HG03095 (cell line): ENCODE measurements around the gene DGCR6L.
"Not testable (repeated sequence)": the region's sequence is repeated elsewhere in the genome, so short reads cannot be mapped to it uniquely, and the experiment has no call there.

Source experiments
- ATAC-seq: cut with Tn5 transposase; IDR thresholded peaks from one replicate; pipeline ENCODE4 v1.9.1; 2021; ENCODE audit warnings: moderate library complexity; ENCODE audit not compliant: unreplicated experiment

DGCR6L gene

DNA sequence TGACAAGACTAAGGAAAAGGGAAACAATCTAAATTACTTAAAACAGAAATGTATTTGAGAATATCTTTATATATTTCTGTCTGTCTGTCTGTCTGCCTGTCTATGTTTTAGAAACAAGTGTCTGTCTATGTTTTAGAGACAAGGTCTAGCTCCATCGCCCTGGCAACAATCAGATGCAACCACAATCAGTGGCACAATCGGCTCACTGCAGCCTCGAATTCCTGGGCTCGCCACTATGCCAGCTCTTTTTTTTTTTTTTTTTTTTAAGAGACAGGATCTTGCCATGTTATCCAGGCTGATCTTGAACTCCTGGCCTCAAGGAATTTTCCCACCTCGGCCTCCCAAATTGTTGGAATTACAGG, 8.7 kb upstream of the DGCR6L start:
- not testable (repeated sequence) for ATAC-seq

DNA sequence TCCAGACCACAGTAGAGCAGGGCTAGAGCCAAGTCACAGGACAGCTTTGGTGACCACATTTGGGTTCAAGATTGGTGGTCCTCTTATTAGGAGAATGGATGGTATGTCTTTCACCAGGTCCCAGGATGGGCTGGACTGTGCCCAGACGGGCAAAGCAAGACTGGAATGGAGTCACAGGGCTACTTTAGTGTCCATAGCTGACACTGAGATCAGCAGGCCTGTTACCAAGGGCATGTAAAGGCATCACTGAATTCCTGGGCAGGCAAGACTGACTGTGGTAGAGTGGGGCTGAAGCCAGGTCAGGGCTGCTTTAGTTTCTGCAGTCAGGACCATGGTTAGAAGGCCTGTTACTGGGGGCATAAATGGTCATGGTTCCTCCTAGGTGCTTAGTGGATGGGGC, 6.1 kb upstream of the DGCR6L start:
- ATAC-seq = not testable (repeated sequence)

DNA sequence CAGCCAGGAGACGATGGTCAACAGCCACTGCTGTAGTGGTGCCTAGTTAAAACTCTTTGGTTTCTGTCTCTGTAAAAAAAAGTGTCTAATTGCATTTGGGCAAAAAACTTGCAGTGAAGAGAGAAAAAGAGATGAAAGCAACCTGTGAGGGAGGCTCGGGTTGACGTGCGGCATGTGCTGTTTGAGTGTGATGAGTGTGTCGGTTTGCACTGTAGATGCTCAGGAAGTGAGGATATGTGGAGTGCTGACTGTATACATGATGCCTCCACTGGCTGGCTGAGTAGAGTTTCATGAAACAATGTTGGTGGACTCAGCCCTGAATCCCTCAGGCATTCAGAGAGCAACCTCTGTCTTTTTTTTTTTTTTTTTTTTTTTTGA, 4.3 kb upstream of the DGCR6L start:
- no peak for ATAC-seq

GRCh38 chr22:20321552-20322211, 1.8 kb upstream of the DGCR6L start:
- not testable (repeated sequence) for ATAC-seq

DNA sequence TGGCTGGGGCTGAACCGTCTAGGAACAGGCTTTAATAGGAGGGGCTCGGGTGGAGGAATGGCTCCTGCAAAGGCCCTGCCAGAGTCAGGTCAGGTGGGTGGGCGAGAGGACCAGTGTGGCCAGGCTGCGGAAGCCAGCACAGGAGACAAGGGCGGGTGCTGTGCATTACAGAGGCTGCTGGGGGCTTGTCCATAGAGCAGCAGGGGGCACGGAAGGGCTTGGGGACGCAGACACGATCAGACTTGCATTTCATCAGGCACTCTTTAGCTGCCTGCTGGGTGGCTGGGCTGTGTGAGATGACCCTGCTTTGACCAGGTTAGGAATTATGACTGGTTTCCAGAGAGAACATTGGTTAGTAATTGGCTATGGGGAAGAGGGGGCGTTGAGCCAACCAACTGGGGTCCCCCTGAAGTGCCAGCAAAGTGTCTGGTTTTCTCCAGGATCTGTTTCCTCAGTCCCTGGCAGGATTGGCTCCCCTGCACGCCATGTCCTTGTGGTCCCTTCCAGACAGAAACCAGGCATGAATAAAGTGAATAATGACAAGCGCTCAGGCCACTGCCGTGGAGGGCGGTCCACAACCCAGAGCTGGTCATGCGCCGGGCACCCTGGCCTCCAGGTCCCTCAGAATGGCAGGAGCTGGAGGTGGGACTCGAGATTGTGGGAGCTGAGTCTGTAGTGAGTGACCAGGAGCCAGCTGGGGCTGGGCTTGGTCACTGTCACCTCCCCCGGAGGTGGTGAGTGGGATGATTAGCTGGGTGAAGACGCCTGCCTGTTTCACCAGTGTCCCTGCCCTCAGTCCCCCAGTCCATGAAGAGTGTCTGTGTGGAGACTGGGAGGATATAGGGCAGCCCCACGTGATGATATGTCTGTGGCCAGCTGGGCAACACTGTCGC, 1.0 kb upstream of the DGCR6L start:
- not testable (repeated sequence) for ATAC-seq

GRCh38 chr22:20319041-20319744, 667 bp downstream of the DGCR6L start:
- peak; percentile 5 for ATAC-seq

DNA sequence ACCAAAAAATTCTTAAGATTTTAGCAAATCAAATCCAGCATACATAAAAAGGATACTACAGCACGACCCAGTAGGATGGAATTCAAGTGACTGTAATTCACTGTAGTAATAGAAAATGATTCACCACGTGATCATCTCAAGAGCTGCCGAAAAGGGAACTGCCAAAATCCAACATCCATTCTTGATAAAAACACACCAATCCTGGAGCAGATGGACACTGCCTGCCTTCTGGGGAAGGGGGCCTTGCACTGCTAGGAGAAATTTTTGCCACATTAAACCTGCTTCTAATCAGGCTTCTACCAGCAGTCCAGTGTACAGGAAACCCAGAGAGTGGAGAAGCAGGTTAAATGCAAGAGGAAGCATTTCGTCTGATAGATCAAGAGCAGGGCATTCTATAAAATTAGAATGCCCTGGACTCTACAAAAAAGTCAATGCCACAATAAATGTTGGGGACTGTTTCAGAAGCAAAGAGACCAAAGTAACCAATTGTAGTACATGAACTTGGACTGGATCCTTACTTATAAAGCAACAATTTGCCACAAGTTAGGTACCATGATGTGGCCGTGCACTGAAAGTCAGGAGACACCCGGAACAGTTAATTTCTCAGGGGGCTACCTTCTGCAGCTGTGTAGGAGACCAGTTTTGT, 1.7 kb downstream of the DGCR6L start:
- not testable (repeated sequence) for ATAC-seq

- ATAC-seq = not testable (repeated sequence)
These were observed 2.3 kb downstream of the DGCR6L start for GRCh38 chr22:20317402-20318042.

DNA sequence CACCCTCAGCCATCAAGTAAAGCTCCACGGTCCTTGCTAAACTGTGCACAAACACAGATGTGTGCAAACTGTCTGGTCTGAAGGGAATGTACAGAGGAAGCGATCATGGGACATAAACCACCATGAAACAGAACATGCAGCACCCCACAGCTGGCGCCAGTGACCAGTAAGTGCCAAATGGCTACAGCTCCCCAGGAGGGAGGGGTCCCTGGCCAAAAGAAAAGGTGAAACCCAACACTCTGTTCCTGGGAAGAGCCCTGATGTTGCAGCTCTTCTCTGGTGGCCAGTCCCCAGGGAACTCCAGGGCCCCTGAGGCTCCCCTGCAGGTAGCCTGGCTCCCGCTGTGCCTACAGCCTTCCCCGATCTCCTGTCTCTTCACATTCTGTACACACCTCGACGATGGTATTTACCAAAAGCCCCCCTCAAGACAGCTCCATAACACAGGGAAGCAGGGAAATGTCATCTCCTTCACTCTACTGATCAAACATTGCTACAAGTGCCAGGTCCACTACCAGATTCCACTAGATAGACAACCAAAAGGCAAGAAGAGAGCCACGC, 2.9 kb downstream of the DGCR6L start:
- ATAC-seq = no peak

GRCh38 chr22:20316217-20316843, 3.5 kb downstream of the DGCR6L start:
- ATAC-seq = no peak

GRCh38 chr22:20315337-20316216, 4.3 kb downstream of the DGCR6L start:
- ATAC-seq = no peak

DNA sequence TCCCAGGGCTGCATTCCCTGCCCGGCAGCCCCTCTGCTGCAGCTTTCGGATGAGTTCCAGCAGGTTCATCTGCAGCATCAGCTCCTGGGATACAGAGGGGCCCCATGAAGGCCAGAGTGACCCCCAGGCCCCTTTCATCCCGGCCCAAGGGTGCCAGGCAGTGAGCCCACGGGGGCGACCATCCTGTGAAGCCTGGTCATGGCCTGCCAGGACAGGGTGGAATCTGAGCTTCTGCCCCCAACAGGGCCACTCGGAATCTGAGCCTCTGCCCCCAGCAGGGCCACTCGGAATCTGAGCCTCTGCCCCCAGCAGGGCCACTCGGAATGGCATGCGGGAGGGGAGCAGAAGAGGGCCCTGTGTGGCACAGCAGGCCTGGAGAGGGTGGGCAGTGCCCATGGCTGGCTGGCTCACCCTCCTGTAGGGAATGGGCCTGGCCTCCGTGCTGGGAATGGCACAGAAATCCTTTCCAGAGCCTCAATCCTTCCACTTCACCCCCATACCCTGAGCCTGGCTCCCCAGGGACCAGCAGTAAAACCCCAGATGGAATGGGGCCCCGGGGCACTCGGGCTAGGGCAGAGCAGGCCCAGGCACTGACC, 5.0 kb downstream of the DGCR6L start:
- ATAC-seq = not testable (repeated sequence)

DNA sequence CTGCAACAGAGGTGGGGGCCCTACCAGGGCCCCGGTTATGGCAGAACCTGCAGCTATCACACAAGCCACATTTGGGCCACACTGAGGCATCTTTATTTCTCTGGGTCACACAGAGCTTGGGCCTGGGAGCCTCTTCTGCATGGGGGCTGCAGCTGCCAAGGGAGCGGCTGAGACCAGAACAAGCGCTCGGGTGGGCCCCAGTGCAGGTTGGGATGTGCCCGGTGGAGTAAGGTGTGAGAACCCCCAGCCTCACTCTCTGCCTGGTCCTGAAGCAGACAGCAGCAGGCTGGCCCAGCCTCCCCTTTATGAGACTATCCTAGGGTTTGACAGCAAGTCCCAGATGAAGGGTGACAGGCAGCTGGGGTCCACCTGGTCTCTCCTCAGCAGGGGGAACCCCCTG, 5.7 kb downstream of the DGCR6L start:
- ATAC-seq = not testable (repeated sequence)

GRCh38 chr22:20313306-20314077, 6.4 kb downstream of the DGCR6L start:
- not testable (repeated sequence) for ATAC-seq

DNA sequence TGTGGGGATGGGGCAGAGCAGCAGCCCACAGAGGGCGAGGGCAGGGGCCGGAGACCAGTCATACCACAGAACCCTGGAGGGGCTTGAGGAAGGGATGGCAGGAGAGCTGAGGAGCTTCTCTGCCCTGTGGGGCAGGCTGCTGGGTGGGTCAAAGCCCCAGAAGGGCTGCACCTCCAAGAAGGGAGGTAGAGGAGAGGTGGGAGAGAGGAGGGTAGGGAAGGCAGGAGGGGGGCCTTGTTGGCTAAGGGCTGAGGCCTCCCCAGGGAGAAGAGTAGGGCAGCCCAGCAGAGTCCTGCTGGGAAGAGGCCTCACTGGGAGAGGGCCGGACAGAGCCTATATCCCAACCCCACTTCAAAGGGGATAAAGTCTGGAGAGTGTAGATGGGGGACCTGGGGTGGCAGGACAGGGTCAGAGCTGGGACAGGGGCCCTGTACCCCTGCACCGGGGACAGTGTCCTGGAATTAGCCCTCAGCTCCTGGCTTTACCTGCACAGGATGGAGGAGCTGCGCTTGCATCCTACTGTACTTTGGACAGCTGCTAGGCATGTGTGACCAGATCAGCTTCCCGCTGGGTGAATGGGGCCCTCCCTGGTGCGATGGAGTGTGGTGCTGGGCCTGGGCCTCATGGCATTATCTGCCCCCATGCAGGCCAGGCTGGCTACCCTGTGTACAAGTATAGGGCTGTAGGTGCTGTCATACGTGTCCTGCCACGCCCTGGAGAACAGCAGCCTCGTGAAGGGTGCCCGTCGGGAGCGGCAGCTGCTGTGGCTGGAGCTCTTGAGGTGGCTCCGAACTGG, 7.3 kb downstream of the DGCR6L start:
- ATAC-seq = no peak

- ATAC-seq = not testable (repeated sequence)
These were observed 8.4 kb downstream of the DGCR6L start for GRCh38 chr22:20311249-20312062.
